Transverse colon (tissue), 4 donors: ENCODE measurements around the gene P4HB. TPM values are rescaled to one million over a fixed set of nuclear protein-coding genes. Genes with fewer than 3 reads are reported as not detected.

Source experiments
- DNase-seq: peaks from one replicate; pipeline ENCODE4 v3.0.0-alpha.2; 2019
- H3K27ac ChIP-seq, 4 donors: fragments of 200-600 bp; sonication (generic); 2 replicates each; pipeline ENCODE4 v1.5.1; 2016 to 2018; ENCODE audit warnings: inconsistent platforms in 4 of 4
- H3K27me3 ChIP-seq: fragments of 200-600 bp; sonication (generic); 2 replicates; pipeline ENCODE4 v1.5.1; 2017; ENCODE audit warnings: inconsistent platforms
- H3K36me3 ChIP-seq, 4 donors: fragments of 200-600 bp; sonication (generic); 2 replicates each; pipeline ENCODE4 v1.5.1; 2017 to 2019; ENCODE audit warnings: inconsistent platforms in 4 of 4
- H3K4me1 ChIP-seq, 4 donors: fragments of 200-600 bp; sonication (generic); 2 replicates each; pipeline ENCODE4 v1.5.1; 2017 to 2020; ENCODE audit warnings: inconsistent platforms in 4 of 4
- H3K4me3 ChIP-seq, 4 donors: fragments of 200-600 bp; sonication (generic); 1 replicate in 1 of 4; 2 replicates in 3 of 4; pipeline versions ENCODE4 v1.5.1 to v1.6.1; 2017 to 2019; ENCODE audit warnings: inconsistent platforms in 4 of 4
- H3K9me3 ChIP-seq, 2 donors: fragments of 200-600 bp; sonication (generic); 2 replicates each; pipeline ENCODE4 v1.5.1; 2017 to 2019; ENCODE audit warnings: inconsistent platforms in 2 of 2
- EP300 ChIP-seq: sonication (generic); formaldehyde crosslinking; IDR thresholded peaks from one replicate; pipeline ENCODE4 v1.6.1; 2017; ENCODE audit warnings: antibody characterized with exemption, low read depth
- POLR2A ChIP-seq: fragments of 450-650 bp; IDR thresholded peaks from one replicate; pipeline ENCODE4 v1.6.1; 2016; ENCODE audit warnings: antibody characterized with exemption, mild to moderate bottlenecking, moderate library complexity
- POLR2AphosphoS5 ChIP-seq, 3 donors: sonication (generic); formaldehyde crosslinking; IDR thresholded peaks; one replicate each; pipeline ENCODE4 v1.6.1; 2016; ENCODE audit warnings: antibody characterized with exemption in 3 of 3
- WGBS, 2 donors: methylation state at CpG; one replicate each; pipeline ENCODE4 v1.1.5; 2018; ENCODE audit warnings: low coverage in 1 of 2; 5-methylcytosine and 5-hydroxymethylcytosine counted together
- in situ Hi-C, 4 donors: fragments of 200-750 bp; cut with MboI; loops; one replicate each; pipeline versions ENCODE4 v1.15.0 to v1.15.1; 2017; ENCODE audit warnings: low sequenced_read_pairs in 3 of 4, low pct_ligation_motif_present in 1 of 4, low pct_unique_long_range_greater_than_20kb in 1 of 4
- intact Hi-C: fragments of 100-400 bp; cut with DNase I; formaldehyde crosslinking; loops from one replicate; pipeline ENCODE4 v1.15.1; 2023; ENCODE audit warnings: low total_unique reads
- total RNA-seq, 4 donors: library from RNA; depleted of rRNA; stranded (reverse); fragments of >200 nt; gene quantifications; one replicate each; pipeline ENCODE4 v1.1.0, GENCODE V29; 2016
- TF ChIP-seq, protein P1 (sequence below), 5 experiments: fragments of 200-600 bp in 3 of 5; fragments of 450-650 bp in 2 of 5; sonication (generic) in 3 of 5; IDR thresholded peaks; 1 replicate in 2 of 5; 2 replicates in 3 of 5; pipeline ENCODE4 v1.5.1; 2016 to 2017; ENCODE audit warnings: antibody characterized with exemption in 5 of 5, inconsistent platforms in 3 of 5, mild to moderate bottlenecking in 2 of 5, moderate library complexity in 1 of 5

Gene P4HB
- total RNA-seq, 4 donors from 2014 or later: 486 to 732 (median 556) TPM

DNA sequence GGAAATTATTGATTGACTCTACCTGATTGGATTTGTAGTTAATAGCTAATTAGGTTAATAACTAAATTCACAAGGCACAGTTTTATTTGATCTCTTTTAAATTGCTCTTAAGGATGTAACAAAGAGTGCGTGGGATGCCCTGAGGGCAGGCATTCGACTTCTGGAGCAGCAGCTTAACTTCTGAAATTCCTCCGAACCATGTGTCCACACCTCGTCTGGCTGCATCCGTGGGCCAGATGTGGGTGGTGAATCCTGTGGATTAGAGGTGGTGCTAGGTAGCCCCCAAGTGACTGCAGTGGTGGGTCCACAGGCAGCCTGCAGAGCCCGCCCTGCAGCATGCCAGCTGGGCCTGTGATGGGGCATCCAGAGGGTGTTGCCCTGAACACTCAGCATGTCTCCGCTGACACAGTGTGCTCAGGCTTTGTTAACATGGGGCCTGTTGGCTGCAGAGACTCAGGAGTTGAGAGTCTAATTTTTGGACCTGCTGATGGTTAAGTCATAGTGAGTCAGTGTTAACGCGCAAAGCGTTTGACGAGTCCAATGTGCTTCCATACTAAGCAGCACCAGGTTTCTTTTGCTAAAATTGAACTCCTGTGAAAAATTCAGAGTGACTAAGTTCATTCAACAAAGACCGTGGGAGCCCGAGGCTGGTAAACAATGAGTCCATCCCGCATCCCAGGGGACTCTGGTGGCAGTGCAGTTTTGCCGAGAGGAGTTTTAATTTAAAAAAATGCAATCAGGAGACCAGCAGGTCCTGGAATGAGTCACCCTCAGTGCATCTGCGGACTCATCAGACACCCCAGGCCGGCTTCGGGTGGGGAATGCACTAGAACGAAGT is 37.9 kb upstream of the P4HB start:
- Histone ChIP-seq H3K4me1 (peaks cover 10 to 17% (median 13%) of the 10 kb centered on the region in 4 donors), H3K27me3 (peaks cover 21% of the 10 kb centered on the region), H3K36me3 (peaks cover 0 to 30% (median 4%) of the 10 kb centered on the region in 4 donors), H3K9me3 (no peaks in the 10 kb centered on the region), H3K27ac (no peak overlapping the region), H3K4me3 (no peak overlapping the region)
- intact Hi-C loops (no loop called here), in situ Hi-C loops (no loop called here)
- TF ChIP-seq EP300: no peak
- TF ChIP-seq, protein P1, sequence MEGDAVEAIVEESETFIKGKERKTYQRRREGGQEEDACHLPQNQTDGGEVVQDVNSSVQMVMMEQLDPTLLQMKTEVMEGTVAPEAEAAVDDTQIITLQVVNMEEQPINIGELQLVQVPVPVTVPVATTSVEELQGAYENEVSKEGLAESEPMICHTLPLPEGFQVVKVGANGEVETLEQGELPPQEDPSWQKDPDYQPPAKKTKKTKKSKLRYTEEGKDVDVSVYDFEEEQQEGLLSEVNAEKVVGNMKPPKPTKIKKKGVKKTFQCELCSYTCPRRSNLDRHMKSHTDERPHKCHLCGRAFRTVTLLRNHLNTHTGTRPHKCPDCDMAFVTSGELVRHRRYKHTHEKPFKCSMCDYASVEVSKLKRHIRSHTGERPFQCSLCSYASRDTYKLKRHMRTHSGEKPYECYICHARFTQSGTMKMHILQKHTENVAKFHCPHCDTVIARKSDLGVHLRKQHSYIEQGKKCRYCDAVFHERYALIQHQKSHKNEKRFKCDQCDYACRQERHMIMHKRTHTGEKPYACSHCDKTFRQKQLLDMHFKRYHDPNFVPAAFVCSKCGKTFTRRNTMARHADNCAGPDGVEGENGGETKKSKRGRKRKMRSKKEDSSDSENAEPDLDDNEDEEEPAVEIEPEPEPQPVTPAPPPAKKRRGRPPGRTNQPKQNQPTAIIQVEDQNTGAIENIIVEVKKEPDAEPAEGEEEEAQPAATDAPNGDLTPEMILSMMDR (IDR thresholded peaks at IDR 0.05): no peak
- TF ChIP-seq POLR2AphosphoS5 (IDR thresholded peaks at IDR 0.05): no peak
- no peak for TF ChIP-seq POLR2A
- no peak for DNase-seq
- WGBS, 2 donors: 90 to 93% methylated on average over 5 to 19 of the region's 19 CpGs

- peaks cover 0 to 30% (median 4%) of the 10 kb centered on the region in 4 donors for H3K36me3 ChIP-seq
- TF ChIP-seq, protein P1 (IDR thresholded peaks at IDR 0.05): no peak
- no peak for TF ChIP-seq POLR2AphosphoS5 (IDR thresholded peaks at IDR 0.05)
Measured at GRCh38 chr17:81895400-81895799, 35.1 kb upstream of the P4HB start.

GRCh38 chr17:81891303-81891552 is 30.9 kb upstream of the P4HB start:
- Histone ChIP-seq H3K4me1 (peaks cover 16 to 25% (median 20%) of the 10 kb centered on the region in 4 donors), H3K4me3 (peak overlapping the region; percentile 64 to 92 (median 76)), H3K27me3 (no peaks in the 10 kb centered on the region), H3K9me3 (no peaks in the 10 kb centered on the region), H3K36me3 (peaks cover 0 to 38% (median 17%) of the 10 kb centered on the region in 4 donors), H3K27ac (peak overlapping the region; percentile 87 to 98 (median 93))
- WGBS, 2 donors: no CpG with 5 or more reads among the region's 40 CpGs
- no peak for DNase-seq
- intact Hi-C loops: no loop called here
- TF ChIP-seq POLR2AphosphoS5 (IDR thresholded peaks at IDR 0.05) (no peak), EP300 (no peak), POLR2A (no peak)
- TF ChIP-seq, protein P1 (IDR thresholded peaks at IDR 0.05): no peak
- in situ Hi-C loops: no loop called here

More at GRCh38 chr17:81895400-81895799, 35.1 kb upstream of the P4HB start:
- intact Hi-C loops (no loop called here), in situ Hi-C loops (no loop called here)
- Histone ChIP-seq H3K4me3 (no peak overlapping the region), H3K4me1 (peaks cover 7 to 15% (median 12%) of the 10 kb centered on the region in 4 donors), H3K27me3 (no peaks in the 10 kb centered on the region), H3K27ac (no peak overlapping the region), H3K9me3 (no peaks in the 10 kb centered on the region)
- no peak for DNase-seq
- 88 to 96% methylated on average over 4 to 11 of the region's 11 CpGs for WGBS, 2 donors

- Histone ChIP-seq H3K27me3 (no peaks in the 10 kb centered on the region), H3K4me3 (peak overlapping the region; percentile 64 to 92 (median 76)), H3K4me1 (peaks cover 16 to 25% (median 20%) of the 10 kb centered on the region in 4 donors), H3K9me3 (no peaks in the 10 kb centered on the region), H3K36me3 (peaks cover 0 to 33% (median 16%) of the 10 kb centered on the region in 4 donors), H3K27ac (peak overlapping the region; percentile 87 to 98 (median 93))
- no peak for DNase-seq
- 10% methylated on average over 50 of the region's 69 CpGs; no CpG with 5 or more reads in 1 of the 2 donors for WGBS, 2 donors
- no peak for TF ChIP-seq POLR2A
- TF ChIP-seq, protein P1 (IDR thresholded peaks at IDR 0.05): no peak
- TF ChIP-seq POLR2AphosphoS5 (IDR thresholded peaks at IDR 0.05): no peak
- TF ChIP-seq EP300: no peak
- intact Hi-C loops (no loop called here), in situ Hi-C loops (no loop called here)
Measured at GRCh38 chr17:81890447-81891302, 30.3 kb upstream of the P4HB start.
